ENCODE results near the gene DNAJA4. TPM values are rescaled to one million over a fixed set of nuclear protein-coding genes. Genes with fewer than 3 reads are reported as not detected.
"Not testable (repeated sequence)": the region's sequence is repeated elsewhere in the genome, so short reads cannot be mapped to it uniquely, and the experiment has no call there.

DNAJA4 gene
- polyA plus RNA-seq, 3 donors, result 23.4 to 32.4 (median 25.3) TPM

GRCh38 chr15:78239811-78240210, 24.6 kb upstream of the DNAJA4 start:
- no peak for DNase-seq (ENCODE audit: extremely low read depth in 1 of 11, low read depth in 9 of 11, low spot score in 4 of 11)

DNA sequence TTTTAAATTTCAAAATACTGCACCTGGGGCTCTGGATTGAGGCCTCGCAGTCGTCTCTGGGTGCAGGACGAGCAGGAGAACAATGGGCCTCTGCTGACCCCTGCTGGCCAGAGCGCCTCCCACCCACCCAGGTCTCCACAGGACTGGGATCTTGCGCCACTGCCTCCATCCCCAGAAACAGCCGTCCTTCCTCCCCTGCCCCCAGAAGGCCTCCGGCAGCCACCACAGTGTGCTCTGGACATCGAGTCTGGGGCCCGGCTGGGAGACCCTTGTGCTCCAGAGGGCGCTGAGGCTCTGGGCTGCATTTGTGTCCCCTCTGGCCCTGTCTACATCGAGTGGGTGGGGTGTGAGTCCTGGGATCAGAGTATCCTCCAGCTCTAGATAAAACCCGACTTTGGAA, 23.3 kb upstream of the DNAJA4 start:
- DNase-seq (ENCODE audit: extremely low read depth in 1 of 11, low read depth in 9 of 11, low spot score in 4 of 11), result peak in 10 of 11 donors; percentile 37 to 71 (median 66)

- no peak for DNase-seq (ENCODE audit: extremely low read depth in 1 of 11, low read depth in 9 of 11, low spot score in 4 of 11)
Observed at GRCh38 chr15:78242128-78242527, 22.2 kb upstream of the DNAJA4 start.

- DNase-seq (ENCODE audit: extremely low read depth in 1 of 11, low read depth in 9 of 11, low spot score in 4 of 11), result no peak
Observed at GRCh38 chr15:78243058-78243457, 21.3 kb upstream of the DNAJA4 start.

- peak in 3 of 11 donors; percentile 19 to 35 (median 31) for DNase-seq (ENCODE audit: extremely low read depth in 1 of 11, low read depth in 9 of 11, low spot score in 4 of 11)
Observed at GRCh38 chr15:78243491-78243941, 20.8 kb upstream of the DNAJA4 start.

DNA sequence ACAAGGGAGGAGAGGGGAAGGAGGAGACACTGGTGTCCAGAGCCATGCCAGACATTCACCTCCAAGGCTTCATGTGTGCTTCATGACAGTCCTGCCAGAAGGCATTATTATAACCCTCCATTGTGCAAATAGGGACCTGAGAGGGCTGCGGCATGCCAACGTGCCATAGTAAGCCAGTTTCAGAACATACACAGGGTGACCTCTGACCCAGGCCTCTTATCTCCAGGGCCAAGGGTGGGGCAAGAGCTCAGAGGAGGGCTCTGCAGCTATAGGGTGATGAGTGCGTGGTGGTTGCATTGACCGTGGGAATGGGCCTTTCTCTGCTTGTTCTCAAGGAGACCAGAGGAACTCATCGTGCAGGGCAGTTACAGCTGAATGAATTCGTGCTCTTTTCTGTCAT, 20.3 kb upstream of the DNAJA4 start:
- DNase-seq (ENCODE audit: extremely low read depth in 1 of 11, low read depth in 9 of 11, low spot score in 4 of 11), result no peak

- DNase-seq (ENCODE audit: extremely low read depth in 1 of 11, low read depth in 9 of 11, low spot score in 4 of 11), result no peak
Observed at GRCh38 chr15:78244893-78245292, 19.5 kb upstream of the DNAJA4 start.

DNA sequence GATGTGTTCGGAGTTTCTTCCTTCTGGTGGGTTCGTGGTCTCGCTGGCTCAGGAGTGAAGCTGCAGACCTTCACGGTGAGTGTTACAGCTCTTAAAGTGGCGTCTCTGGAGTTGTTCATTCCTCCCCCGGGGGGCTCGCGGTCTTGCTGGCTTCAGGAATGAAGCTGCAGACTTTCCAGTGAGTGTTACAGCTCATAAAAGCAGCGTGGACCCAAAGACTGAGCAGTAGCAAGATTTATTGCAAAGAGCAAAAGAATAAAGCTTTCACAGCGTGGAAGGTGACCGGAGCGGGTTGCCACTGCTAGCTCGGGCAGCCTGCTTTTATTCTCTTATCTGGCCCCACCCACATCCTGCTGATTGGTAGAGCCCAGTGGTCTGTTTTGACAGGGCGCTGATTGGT, 19.0 kb upstream of the DNAJA4 start:
- not testable (repeated sequence) for DNase-seq (ENCODE audit: extremely low read depth in 1 of 11, low read depth in 9 of 11, low spot score in 4 of 11)

DNA sequence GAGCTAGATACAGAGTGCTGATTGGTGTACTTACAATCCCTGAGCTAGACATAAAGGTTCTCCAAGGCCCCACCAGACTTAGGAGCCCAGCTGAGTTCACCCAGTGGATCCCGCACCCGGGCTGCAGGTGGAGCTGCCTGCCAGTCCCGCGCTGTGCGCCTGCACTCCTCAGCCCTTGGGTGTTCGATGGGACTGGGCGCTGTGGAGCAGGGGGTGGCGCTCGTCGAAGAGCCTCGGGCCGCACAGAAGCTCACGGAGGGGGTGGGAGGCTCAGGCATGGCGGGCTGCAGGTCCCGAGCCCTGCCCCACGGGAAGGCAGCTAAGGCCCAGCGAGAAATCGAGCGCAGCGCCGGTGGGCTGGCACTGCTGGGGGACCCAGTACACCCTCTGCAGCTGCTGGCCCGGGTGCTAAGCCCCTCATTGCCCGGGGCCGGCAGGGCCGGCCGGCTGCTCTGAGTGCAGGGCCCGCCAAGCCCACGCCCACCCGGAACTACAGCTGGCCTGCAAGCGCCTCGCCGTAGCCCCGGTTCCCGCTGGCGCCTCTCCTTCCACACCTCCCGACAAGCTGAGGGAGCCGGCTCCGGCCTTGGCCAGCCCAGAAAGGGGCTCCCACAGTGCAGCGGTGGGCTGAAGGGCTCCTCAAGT, 18.3 kb upstream of the DNAJA4 start:
- not testable (repeated sequence) for DNase-seq (ENCODE audit: extremely low read depth in 1 of 11, low read depth in 9 of 11, low spot score in 4 of 11)

GRCh38 chr15:78247911-78248310, 16.5 kb upstream of the DNAJA4 start:
- no peak for DNase-seq (ENCODE audit: extremely low read depth in 1 of 11, low read depth in 9 of 11, low spot score in 4 of 11)

DNA sequence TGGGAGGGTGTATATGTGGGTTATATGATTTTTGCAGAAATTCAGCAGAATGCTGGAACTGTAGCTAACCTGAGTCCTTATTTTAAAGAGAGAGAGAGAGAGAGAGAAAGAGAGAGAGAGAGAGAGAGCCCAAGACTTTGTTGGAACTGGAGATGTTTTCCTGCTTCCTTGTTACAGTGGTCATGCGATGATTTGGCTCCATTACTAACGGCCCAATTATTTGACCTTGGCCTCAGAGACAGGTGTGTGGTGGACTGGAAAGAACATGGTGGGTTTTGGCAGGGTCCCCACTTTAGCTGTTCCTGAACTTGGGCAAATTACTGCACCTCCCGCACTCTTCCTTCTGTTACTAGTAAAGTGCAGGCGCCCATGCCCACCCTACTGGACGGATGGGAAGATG, 15.2 kb upstream of the DNAJA4 start:
- no peak for DNase-seq (ENCODE audit: extremely low read depth in 1 of 11, low read depth in 9 of 11, low spot score in 4 of 11)

GRCh38 chr15:78251136-78251535, 13.2 kb upstream of the DNAJA4 start:
- no peak for DNase-seq (ENCODE audit: extremely low read depth in 1 of 11, low read depth in 9 of 11, low spot score in 4 of 11)

GRCh38 chr15:78255421-78256043, 8.8 kb upstream of the DNAJA4 start:
- DNase-seq (ENCODE audit: extremely low read depth in 1 of 11, low read depth in 9 of 11, low spot score in 4 of 11), result no peak

- DNase-seq (ENCODE audit: extremely low read depth in 1 of 11, low read depth in 9 of 11, low spot score in 4 of 11), result no peak
Observed at GRCh38 chr15:78256044-78256437, 8.3 kb upstream of the DNAJA4 start.

- no peak for DNase-seq (ENCODE audit: extremely low read depth in 1 of 11, low read depth in 9 of 11, low spot score in 4 of 11)
Observed at GRCh38 chr15:78257681-78258080, 6.7 kb upstream of the DNAJA4 start.

GRCh38 chr15:78259232-78259631, 5.1 kb upstream of the DNAJA4 start:
- no peak for DNase-seq (ENCODE audit: extremely low read depth in 1 of 11, low read depth in 9 of 11, low spot score in 4 of 11)

DNA sequence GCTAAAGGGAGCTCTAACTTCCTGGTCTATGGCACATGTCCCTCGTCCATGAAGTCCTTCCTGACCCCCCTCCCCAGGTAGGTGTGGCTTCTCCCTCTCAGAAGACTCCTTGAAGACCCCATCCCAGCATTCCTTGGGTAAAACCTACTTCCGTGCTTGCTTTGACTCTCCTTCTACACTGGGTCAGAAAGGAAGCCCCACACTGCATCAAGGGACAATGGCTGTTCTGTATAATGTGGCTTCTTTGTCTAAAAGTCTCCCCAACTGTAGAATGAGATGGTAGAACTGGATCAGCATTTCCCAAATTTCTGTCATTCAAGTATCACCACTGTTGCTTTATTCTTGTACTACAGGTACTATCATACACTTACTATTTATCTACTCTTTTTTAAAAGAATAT, 3.9 kb upstream of the DNAJA4 start:
- no peak for DNase-seq (ENCODE audit: extremely low read depth in 1 of 11, low read depth in 9 of 11, low spot score in 4 of 11)

DNA sequence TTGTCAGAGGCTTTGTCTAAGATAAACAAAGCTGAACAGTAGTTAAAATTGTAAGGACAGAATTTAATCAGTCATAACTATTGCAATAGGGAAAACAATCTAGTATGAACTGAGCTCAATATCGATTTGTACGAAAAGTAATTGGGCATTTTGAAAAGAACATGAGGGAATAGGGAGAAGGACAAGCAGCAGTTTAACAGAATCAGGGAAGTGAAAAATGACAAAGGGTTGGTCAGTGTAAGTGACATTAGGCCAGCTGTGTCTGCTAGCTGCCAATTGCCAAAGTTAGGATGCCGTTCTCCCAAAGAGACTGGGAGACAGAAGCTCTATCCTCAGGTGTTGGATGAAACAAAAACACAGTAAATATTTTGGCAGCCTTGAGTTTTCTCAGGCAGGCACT, 3.3 kb upstream of the DNAJA4 start:
- no peak for DNase-seq (ENCODE audit: extremely low read depth in 1 of 11, low read depth in 9 of 11, low spot score in 4 of 11)

- no peak for DNase-seq (ENCODE audit: extremely low read depth in 1 of 11, low read depth in 9 of 11, low spot score in 4 of 11)
Observed at GRCh38 chr15:78263351-78263781, 996 bp upstream of the DNAJA4 start.

GRCh38 chr15:78263907-78264303, 457 bp upstream of the DNAJA4 start:
- no peak for DNase-seq (ENCODE audit: extremely low read depth in 1 of 11, low read depth in 9 of 11, low spot score in 4 of 11)

DNA sequence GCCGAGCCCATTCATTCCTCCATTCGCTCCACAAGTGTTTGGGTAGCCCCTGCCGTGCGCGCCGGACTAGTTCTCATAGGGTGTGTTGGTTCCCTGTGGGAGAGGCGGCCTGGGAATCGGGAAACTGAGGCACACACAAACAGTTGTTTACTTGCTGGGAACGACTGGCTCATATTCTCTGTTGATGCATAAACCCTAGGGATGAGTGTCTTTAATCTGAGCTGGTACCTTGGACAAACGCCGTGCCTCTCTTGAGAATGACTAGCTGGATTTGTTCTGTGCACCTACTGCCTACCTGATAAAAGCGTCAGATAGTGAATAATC, 737 bp downstream of the DNAJA4 start:
- no peak for DNase-seq (ENCODE audit: extremely low read depth in 1 of 11, low read depth in 9 of 11, low spot score in 4 of 11)
